H1 (cell line): Measurements from ENCODE around the gene C1orf56. TPM values are rescaled to one million over a fixed set of nuclear protein-coding genes. Genes with fewer than 3 reads are reported as not detected.

Source experiments
- CBX5 ChIP-seq: fragments of 300-800, 300-1000 bp; sonication (generic); IDR thresholded peaks from 2 replicates; pipeline ENCODE4 v1.7.1; 2016; ENCODE audit warnings: antibody characterized with exemption, low read length, low read depth
- CHD7 ChIP-seq: fragments of 300-600 bp; sonication (generic); IDR thresholded peaks from 2 replicates; pipeline ENCODE4 v1.7.1; 2012; ENCODE audit warnings: low read length, moderate library complexity, mild to moderate bottlenecking, inconsistent platforms; ENCODE audit not compliant: insufficient replicate concordance
- MAFK ChIP-seq: IDR thresholded peaks from 2 replicates; pipeline ENCODE4 v1.6.1; 2012; ENCODE audit warnings: low read depth, mild to moderate bottlenecking, improper control_type of control experiment, low read length
- NANOG ChIP-seq: IDR thresholded peaks from 2 replicates; pipeline ENCODE4 v1.6.1; 2011; ENCODE audit warnings: low read length, low read depth, mild to moderate bottlenecking, inconsistent platforms; ENCODE audit not compliant: insufficient read depth, poor library complexity, severe bottlenecking
- SIRT6 ChIP-seq: IDR thresholded peaks from one replicate; pipeline ENCODE4 v1.7.1; 2012; ENCODE audit warnings: low read length, inconsistent platforms
- TAF1 ChIP-seq: IDR thresholded peaks from 2 replicates; pipeline ENCODE4 v1.6.1; 2011; ENCODE audit warnings: mild to moderate bottlenecking, low read depth, low read length
- TAF7 ChIP-seq: optimal IDR thresholded peaks from 2 replicates; pipeline ENCODE3; 2011; ENCODE audit warnings: low read depth, mild to moderate bottlenecking, inconsistent platforms, low read length, moderate library complexity, borderline replicate concordance
- polyA plus RNA-seq, 7 experiments: library from polyadenylated mRNA; depleted of rRNA in 3 of 7; stranded (reverse) in 5 of 7; unstranded in 2 of 7; fragments of >200 nt in 5 of 7; fragments of 200-250 nt in 2 of 7; gene quantifications; 1 replicate in 5 of 7; 2 replicates in 1 of 7; 4 replicates in 1 of 7; pipeline versions ENCODE4 v1.2.1 to v1.2.3, GENCODE V29; 2011 to 2013; ENCODE audit warnings: missing spikeins in 2 of 7, mixed read lengths in 2 of 7
- total RNA-seq: library from RNA; stranded (reverse); fragmentation: NEBNext Ultra II Directional; extraction: Animal tissue kit (Norgen Biotek cat#: 25700); gene quantifications from 2 replicates; pipeline ENCODE4 v1.2.1, GENCODE V29; 2021

The C1orf56 gene
- total and polyA plus RNA-seq, 2 of the 8 experiments (the other 6 are each of a cell fraction or from before 2014, with no cell fraction given): 3.0 to 3.4 TPM

GRCh38 chr1:151000408-151000807 is 47.1 kb upstream of the C1orf56 start (continued):
- TF ChIP-seq CHD7 (no peak), MAFK (no peak), TAF7 (no peak), SIRT6 (no peak), CBX5 (no peak), TAF1 (no peak), NANOG (no peak)
